Measurements from ENCODE around the gene GPBP1. TPM values are rescaled to one million over a fixed set of nuclear protein-coding genes. Genes with fewer than 3 reads are reported as not detected.
A peak's percentile ranks its signal among the peaks of the same experiment; 100 is the strongest.

GPBP1 gene
- total and polyA plus RNA-seq, 9 of the 15 experiments (the other 6 are each of a cell fraction or from before 2014, with no cell fraction given) = 31.0 to 109 (median 68.4) TPM

DNA sequence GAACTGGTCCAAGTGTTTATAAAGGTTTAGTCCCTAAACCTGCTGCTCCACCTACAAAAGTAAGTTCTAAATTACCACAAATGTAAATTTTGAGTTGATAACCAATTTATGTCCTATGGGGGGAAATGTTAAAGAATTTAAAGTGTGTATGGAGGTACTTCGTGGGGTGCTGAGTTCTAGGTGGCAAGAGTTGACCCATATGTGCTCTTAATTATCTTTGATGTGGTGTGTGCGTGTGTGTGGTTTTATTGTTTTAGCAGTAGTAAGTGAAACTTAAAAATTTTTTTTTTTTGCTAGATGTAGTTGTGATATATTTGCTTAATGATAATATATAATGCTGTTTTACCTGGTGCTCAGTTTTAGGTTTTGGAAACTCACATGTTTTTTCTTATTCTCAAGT lies 72.6 kb downstream of the GPBP1 start:
- intact Hi-C loops (cut with micrococcal nuclease) = no loop called here
- no peaks in the 10 kb centered on the region for H3K79me2 ChIP-seq (ENCODE audit: control insufficient read depth, insufficient read depth, low read length)
- H3K4me1 ChIP-seq (replicated peaks in 1 of 2; ENCODE audit: control insufficient read depth in 2 of 2, insufficient read depth in 2 of 2, low read length in 2 of 2) = peaks cover 0 to 3% of the 10 kb centered on the region in 2 experiments; a peak in 2 of 5 replicates
- DNase-seq (ENCODE audit: extremely low read depth in 1 of 4, low spot score in 3 of 4) (no peak), FAIRE-seq (no peak), ATAC-seq (no peak)
- no peak overlapping the region for H3K9ac ChIP-seq (ENCODE audit: insufficient read depth in 1 of 2, low read depth in 2 of 2, low read length in 2 of 2)
- no peak for TF ChIP-seq ZNF316 (IDR thresholded peaks at IDR 0.05)
- no peak for TF ChIP-seq ZC3H8 (IDR thresholded peaks at IDR 0.05)
- no peak for TF ChIP-seq DNMT1 (IDR thresholded peaks at IDR 0.05)
- CTCF ChIA-PET (ENCODE audit: low intra/inter-chr PET ratio) = no interaction called here
- WGBS (ENCODE audit: insufficient coverage, low coverage, missing lambda C conversion rate) = 94% methylated on average over 2 of the region's 2 CpGs
- H3K27ac ChIP-seq (ENCODE audit: extremely low read depth, low read depth, low read length) = no peak overlapping the region
- no peaks in the 10 kb centered on the region for H3K27me3 ChIP-seq (ENCODE audit: control insufficient read depth in 2 of 2, insufficient read depth in 2 of 2, low read length in 2 of 2)
- no TSS peak for BruUV-seq (replicated peaks)
- no peak overlapping the region for H3K4me3 ChIP-seq
- in situ Hi-C loops (cut with MboI) = no loop called here
- no peak overlapping the region for H2AFZ ChIP-seq (ENCODE audit: low read depth, low read length)
- peaks cover 71% of the 10 kb centered on the region for H3K36me3 ChIP-seq (ENCODE audit: control insufficient read depth, insufficient read depth, low read length)
- no peaks in the 10 kb centered on the region for H3K9me3 ChIP-seq (replicated peaks; ENCODE audit: control insufficient read depth, insufficient read depth, low read depth, low read length)
- no peaks in the 10 kb centered on the region for H3K9me1 ChIP-seq (ENCODE audit: control insufficient read depth, insufficient read depth, low read length)
- POLR2A ChIA-PET = interaction anchor here (0.7 kb wide), 1 partner anchor 189 kb away, joined by 3 read pairs; no protein-coding TSS in a partner anchor
- no peak overlapping the region for H3K4me2 ChIP-seq (ENCODE audit: insufficient read depth, low read length)
- H4K20me1 ChIP-seq (replicated peaks; ENCODE audit: control insufficient read depth, insufficient read depth, low read length) = no peaks in the 10 kb centered on the region

DNA sequence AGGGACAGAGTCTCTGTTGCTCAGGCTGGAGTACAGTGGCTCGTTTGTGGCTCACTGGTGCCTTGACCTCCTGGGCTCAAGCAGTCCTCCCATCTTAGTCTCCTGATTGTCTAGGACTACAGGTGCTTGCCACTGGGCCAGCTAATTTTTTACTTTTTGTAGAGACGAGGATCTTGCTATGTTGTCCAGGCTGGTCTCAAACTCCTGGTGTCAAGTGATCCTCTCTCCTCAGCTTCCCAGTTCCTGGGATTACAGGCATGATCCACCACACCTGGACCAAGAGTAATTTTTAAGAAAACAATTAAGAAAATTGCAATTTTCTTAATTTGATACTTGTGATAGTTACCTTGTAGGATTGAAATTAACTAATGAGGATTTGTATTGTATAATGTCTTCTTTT lies 73.9 kb downstream of the GPBP1 start:
- POLR2A ChIA-PET = no interaction called here
- WGBS (ENCODE audit: insufficient coverage, low coverage, missing lambda C conversion rate) = 100% methylated on average over 2 of the region's 2 CpGs
- no peak for FAIRE-seq
- Histone ChIP-seq H3K79me2 (ENCODE audit: control insufficient read depth, insufficient read depth, low read length) (no peaks in the 10 kb centered on the region), H4K20me1 (replicated peaks; ENCODE audit: control insufficient read depth, insufficient read depth, low read length) (no peaks in the 10 kb centered on the region), H3K4me2 (ENCODE audit: insufficient read depth, low read length) (no peak overlapping the region), H3K27me3 (ENCODE audit: control insufficient read depth in 2 of 2, insufficient read depth in 2 of 2, low read length in 2 of 2) (no peaks in the 10 kb centered on the region), H3K9ac (ENCODE audit: insufficient read depth in 1 of 2, low read depth in 2 of 2, low read length in 2 of 2) (no peak overlapping the region), H3K9me3 (replicated peaks; ENCODE audit: control insufficient read depth, insufficient read depth, low read depth, low read length) (no peaks in the 10 kb centered on the region), H3K9me1 (ENCODE audit: control insufficient read depth, insufficient read depth, low read length) (no peaks in the 10 kb centered on the region), H3K36me3 (ENCODE audit: control insufficient read depth, insufficient read depth, low read length) (peaks cover 72% of the 10 kb centered on the region), H3K4me3 (no peak overlapping the region), H3K4me1 (replicated peaks in 1 of 2; ENCODE audit: control insufficient read depth in 2 of 2, insufficient read depth in 2 of 2, low read length in 2 of 2) (peaks cover 0 to 3% of the 10 kb centered on the region in 2 experiments; a peak in 2 of 5 replicates), H3K27ac (ENCODE audit: extremely low read depth, low read depth, low read length) (no peak overlapping the region), H2AFZ (ENCODE audit: low read depth, low read length) (no peak overlapping the region)
- in situ Hi-C loops (cut with MboI) = no loop called here
- CTCF ChIA-PET (ENCODE audit: low intra/inter-chr PET ratio) = no interaction called here
- DNase-seq (ENCODE audit: extremely low read depth in 1 of 4, low spot score in 3 of 4) = no peak
- TF ChIP-seq, protein P1, sequence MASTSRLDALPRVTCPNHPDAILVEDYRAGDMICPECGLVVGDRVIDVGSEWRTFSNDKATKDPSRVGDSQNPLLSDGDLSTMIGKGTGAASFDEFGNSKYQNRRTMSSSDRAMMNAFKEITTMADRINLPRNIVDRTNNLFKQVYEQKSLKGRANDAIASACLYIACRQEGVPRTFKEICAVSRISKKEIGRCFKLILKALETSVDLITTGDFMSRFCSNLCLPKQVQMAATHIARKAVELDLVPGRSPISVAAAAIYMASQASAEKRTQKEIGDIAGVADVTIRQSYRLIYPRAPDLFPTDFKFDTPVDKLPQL (IDR thresholded peaks at IDR 0.05; ENCODE audit: extremely low read depth, insufficient read length) = no peak
- TF ChIP-seq HMG20A (CRISPR knock-in tag; conservative IDR thresholded peaks at IDR 0.05) (no peak), KLF13 (tag; IDR thresholded peaks at IDR 0.05; ENCODE audit: borderline replicate concordance, low read depth) (no peak), ZNF121 (CRISPR knock-in tag; conservative IDR thresholded peaks at IDR 0.05) (peak; percentile 67), ZNF717 (CRISPR knock-in tag; IDR thresholded peaks at IDR 0.05) (no peak)
- TF ChIP-seq, protein P2, sequence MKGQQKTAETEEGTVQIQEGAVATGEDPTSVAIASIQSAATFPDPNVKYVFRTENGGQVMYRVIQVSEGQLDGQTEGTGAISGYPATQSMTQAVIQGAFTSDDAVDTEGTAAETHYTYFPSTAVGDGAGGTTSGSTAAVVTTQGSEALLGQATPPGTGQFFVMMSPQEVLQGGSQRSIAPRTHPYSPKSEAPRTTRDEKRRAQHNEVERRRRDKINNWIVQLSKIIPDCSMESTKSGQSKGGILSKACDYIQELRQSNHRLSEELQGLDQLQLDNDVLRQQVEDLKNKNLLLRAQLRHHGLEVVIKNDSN (CRISPR knock-in tag; IDR thresholded peaks at IDR 0.05) = no peak
- no TSS peak for BruUV-seq (replicated peaks)
- ATAC-seq = no peak
- intact Hi-C loops (cut with micrococcal nuclease) = no loop called here
